ENCODE data around the gene RBFOX2. TPM values are rescaled to one million over a fixed set of nuclear protein-coding genes. Genes with fewer than 3 reads are reported as not detected.

RBFOX2 gene
- total and polyA plus RNA-seq, 2 of the 13 experiments (the other 11 are each of a cell fraction or from before 2014, with no cell fraction given): 37.3 to 40.4 TPM

DNA sequence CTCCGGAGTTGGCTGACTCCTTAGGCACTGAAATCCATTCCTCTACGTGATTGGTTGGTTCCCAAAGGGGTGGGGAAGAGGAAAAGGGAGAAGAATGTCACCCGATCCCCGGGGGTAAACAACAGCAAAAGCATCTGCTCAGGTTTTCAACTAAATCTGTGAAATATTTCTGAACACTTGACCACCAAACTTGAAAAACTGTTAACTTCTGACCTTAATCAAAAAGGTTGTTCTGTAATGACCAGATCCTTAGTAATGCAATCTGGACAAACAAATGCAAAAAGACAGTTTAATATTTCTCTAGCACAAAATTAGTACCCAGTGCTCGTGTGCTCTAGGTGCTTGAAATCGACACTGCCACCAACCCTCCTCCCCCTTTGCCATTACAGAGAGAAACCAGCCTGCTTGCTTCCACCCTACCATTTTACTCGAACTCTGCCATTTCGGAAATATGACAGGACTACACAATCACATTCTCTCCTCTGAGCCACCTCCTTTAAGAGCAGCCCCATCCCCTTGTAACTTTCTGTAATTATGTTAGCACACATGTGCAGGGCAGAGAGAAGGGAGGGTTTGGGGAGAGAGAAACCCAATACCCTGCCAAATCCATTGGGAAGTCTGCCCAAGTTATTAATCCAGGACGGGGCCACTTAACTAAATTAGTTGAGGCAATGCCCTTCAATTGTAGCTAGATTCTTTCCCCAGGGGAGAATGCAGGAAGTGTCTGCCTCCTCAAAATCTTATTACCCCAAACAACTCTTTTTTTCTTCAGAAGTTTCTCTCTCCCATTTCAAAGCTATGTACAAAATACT, 113.8 kb downstream of the RBFOX2 start (continued):
- TF ChIP-seq, protein P1, sequence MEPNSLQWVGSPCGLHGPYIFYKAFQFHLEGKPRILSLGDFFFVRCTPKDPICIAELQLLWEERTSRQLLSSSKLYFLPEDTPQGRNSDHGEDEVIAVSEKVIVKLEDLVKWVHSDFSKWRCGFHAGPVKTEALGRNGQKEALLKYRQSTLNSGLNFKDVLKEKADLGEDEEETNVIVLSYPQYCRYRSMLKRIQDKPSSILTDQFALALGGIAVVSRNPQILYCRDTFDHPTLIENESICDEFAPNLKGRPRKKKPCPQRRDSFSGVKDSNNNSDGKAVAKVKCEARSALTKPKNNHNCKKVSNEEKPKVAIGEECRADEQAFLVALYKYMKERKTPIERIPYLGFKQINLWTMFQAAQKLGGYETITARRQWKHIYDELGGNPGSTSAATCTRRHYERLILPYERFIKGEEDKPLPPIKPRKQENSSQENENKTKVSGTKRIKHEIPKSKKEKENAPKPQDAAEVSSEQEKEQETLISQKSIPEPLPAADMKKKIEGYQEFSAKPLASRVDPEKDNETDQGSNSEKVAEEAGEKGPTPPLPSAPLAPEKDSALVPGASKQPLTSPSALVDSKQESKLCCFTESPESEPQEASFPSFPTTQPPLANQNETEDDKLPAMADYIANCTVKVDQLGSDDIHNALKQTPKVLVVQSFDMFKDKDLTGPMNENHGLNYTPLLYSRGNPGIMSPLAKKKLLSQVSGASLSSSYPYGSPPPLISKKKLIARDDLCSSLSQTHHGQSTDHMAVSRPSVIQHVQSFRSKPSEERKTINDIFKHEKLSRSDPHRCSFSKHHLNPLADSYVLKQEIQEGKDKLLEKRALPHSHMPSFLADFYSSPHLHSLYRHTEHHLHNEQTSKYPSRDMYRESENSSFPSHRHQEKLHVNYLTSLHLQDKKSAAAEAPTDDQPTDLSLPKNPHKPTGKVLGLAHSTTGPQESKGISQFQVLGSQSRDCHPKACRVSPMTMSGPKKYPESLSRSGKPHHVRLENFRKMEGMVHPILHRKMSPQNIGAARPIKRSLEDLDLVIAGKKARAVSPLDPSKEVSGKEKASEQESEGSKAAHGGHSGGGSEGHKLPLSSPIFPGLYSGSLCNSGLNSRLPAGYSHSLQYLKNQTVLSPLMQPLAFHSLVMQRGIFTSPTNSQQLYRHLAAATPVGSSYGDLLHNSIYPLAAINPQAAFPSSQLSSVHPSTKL (CRISPR knock-in tag; IDR thresholded peaks at IDR 0.05): peak; percentile 28; the same call in 1 of the 2 replicates
- no peak for TF ChIP-seq ZNF546 (CRISPR knock-in tag; conservative IDR thresholded peaks at IDR 0.05)
- TF ChIP-seq ZHX1 (CRISPR knock-in tag; IDR thresholded peaks at IDR 0.05; ENCODE audit: low read depth): no peak
- no peak for TF ChIP-seq ZZZ3 (CRISPR knock-in tag; IDR thresholded peaks at IDR 0.05; ENCODE audit: borderline replicate concordance)
- no peak for TF ChIP-seq SP1 (IDR thresholded peaks at IDR 0.05)
- TF ChIP-seq SP1 (CRISPR knock-in tag; IDR thresholded peaks at IDR 0.05): 0 out of 2 replicates have a peak, but pooled peaks have one; percentile 25
- peak; percentile 60; the same call in 1 of the 2 replicates for TF ChIP-seq FOXK1 (CRISPR knock-in tag; IDR thresholded peaks at IDR 0.05; ENCODE audit: borderline replicate concordance, low read depth)
- TF ChIP-seq ATF7 (IDR thresholded peaks at IDR 0.05): no peak
- TF ChIP-seq ATF7 (CRISPR knock-in tag; IDR thresholded peaks at IDR 0.05): no peak
- TF ChIP-seq PATZ1 (CRISPR knock-in tag; IDR thresholded peaks at IDR 0.05): no peak
- TF ChIP-seq, protein P2, sequence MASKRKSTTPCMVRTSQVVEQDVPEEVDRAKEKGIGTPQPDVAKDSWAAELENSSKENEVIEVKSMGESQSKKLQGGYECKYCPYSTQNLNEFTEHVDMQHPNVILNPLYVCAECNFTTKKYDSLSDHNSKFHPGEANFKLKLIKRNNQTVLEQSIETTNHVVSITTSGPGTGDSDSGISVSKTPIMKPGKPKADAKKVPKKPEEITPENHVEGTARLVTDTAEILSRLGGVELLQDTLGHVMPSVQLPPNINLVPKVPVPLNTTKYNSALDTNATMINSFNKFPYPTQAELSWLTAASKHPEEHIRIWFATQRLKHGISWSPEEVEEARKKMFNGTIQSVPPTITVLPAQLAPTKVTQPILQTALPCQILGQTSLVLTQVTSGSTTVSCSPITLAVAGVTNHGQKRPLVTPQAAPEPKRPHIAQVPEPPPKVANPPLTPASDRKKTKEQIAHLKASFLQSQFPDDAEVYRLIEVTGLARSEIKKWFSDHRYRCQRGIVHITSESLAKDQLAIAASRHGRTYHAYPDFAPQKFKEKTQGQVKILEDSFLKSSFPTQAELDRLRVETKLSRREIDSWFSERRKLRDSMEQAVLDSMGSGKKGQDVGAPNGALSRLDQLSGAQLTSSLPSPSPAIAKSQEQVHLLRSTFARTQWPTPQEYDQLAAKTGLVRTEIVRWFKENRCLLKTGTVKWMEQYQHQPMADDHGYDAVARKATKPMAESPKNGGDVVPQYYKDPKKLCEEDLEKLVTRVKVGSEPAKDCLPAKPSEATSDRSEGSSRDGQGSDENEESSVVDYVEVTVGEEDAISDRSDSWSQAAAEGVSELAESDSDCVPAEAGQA (IDR thresholded peaks at IDR 0.05; ENCODE audit: low read depth): no peak
- TF ChIP-seq, protein P2 (CRISPR knock-in tag; IDR thresholded peaks at IDR 0.05; ENCODE audit: borderline replicate concordance): no peak
- no peak for TF ChIP-seq CHD4 (IDR thresholded peaks at IDR 0.05; ENCODE audit: borderline replicate concordance, low read length)
- TF ChIP-seq FOXK2 (IDR thresholded peaks at IDR 0.05): peak; percentile 66
- TF ChIP-seq ZNF644 (CRISPR knock-in tag; IDR thresholded peaks at IDR 0.05; ENCODE audit: low read depth): no peak
